ENCODE measurements around the gene RNF5.
"Not testable (repeated sequence)": the region's sequence is repeated elsewhere in the genome, so short reads cannot be mapped to it uniquely, and the experiment has no call there.

Gene RNF5

GRCh38 chr6:32177788-32178546, at the start of gene RNF5:
Gene RNF5 (plus strand): TSS chr6:32178405. CDS start chr6:32178512, 107 bp downstream.
- DNase-seq (ENCODE audit: low read depth): peak; percentile 95

- no peak for DNase-seq (ENCODE audit: low read depth)
Measured at GRCh38 chr6:32128751-32129296, 49.4 kb upstream of the RNF5 start.

GRCh38 chr6:32129297-32130088, 48.7 kb upstream of the RNF5 start:
- no peak for DNase-seq (ENCODE audit: low read depth)

- DNase-seq (ENCODE audit: low read depth): no peak
Measured at GRCh38 chr6:32131439-32131948, 46.7 kb upstream of the RNF5 start.

- DNase-seq (ENCODE audit: low read depth): no peak
Measured at GRCh38 chr6:32132110-32132509, 46.1 kb upstream of the RNF5 start.

- no peak for DNase-seq (ENCODE audit: low read depth)
Measured at GRCh38 chr6:32133786-32134185, 44.4 kb upstream of the RNF5 start.

- DNase-seq (ENCODE audit: low read depth): no peak
Measured at GRCh38 chr6:32137454-32137853, 40.8 kb upstream of the RNF5 start.

GRCh38 chr6:32139590-32139989, 38.6 kb upstream of the RNF5 start:
- no peak for DNase-seq (ENCODE audit: low read depth)

GRCh38 chr6:32140420-32141046, 37.7 kb upstream of the RNF5 start:
- no peak for DNase-seq (ENCODE audit: low read depth)

- not testable (repeated sequence) for DNase-seq (ENCODE audit: low read depth)
Measured at GRCh38 chr6:32144238-32144637, 34.0 kb upstream of the RNF5 start.

- no peak for DNase-seq (ENCODE audit: low read depth)
Measured at GRCh38 chr6:32146287-32146686, 31.9 kb upstream of the RNF5 start.

GRCh38 chr6:32146687-32147086, 31.5 kb upstream of the RNF5 start:
- no peak for DNase-seq (ENCODE audit: low read depth)

GRCh38 chr6:32147401-32148132, 30.6 kb upstream of the RNF5 start:
- DNase-seq (ENCODE audit: low read depth): no peak

- peak; percentile 32 for DNase-seq (ENCODE audit: low read depth)
Measured at GRCh38 chr6:32148289-32149091, 29.7 kb upstream of the RNF5 start.

GRCh38 chr6:32149092-32149755, 29.0 kb upstream of the RNF5 start:
- no peak for DNase-seq (ENCODE audit: low read depth)

- no peak for DNase-seq (ENCODE audit: low read depth)
Measured at GRCh38 chr6:32149932-32150870, 28.0 kb upstream of the RNF5 start.

- DNase-seq (ENCODE audit: low read depth): no peak
Measured at GRCh38 chr6:32151181-32151862, 26.9 kb upstream of the RNF5 start.
